ENCODE results near the gene AIMP1.
"Not testable (repeated sequence)": the region's sequence is repeated elsewhere in the genome, so short reads cannot be mapped to it uniquely, and the experiment has no call there.

Gene AIMP1

DNA sequence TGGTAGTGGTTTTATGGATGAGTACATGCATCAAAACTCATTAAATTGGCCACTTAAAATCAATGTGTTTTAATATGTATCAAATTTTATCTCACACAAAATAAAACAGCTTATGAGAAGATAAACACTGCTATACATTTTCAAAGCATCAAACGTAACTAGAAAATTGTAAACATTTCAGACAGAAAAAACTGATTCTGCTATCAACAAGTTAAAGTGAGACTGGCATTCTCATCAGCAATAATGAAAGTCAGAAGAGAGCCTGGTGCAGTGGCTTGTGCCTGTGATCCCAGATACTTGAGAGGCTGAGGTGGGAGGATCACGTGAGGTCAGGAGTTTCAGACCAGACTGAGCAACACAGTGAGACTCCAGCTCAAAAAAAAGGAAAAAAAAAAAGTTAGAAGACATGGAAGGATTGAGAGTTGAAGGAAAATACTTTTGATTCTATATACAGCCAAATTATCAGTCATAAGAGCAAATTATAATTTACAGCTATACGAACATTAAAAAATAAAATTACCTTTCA is 3.3 kb upstream of the AIMP1 start:
- DNase-seq: no peak

- no peak for DNase-seq
These were observed 1.4 kb upstream of the AIMP1 start for GRCh38 chr4:106314960-106315359.

- no peak for DNase-seq
These were observed 828 bp upstream of the AIMP1 start for GRCh38 chr4:106315476-106315967.

DNA sequence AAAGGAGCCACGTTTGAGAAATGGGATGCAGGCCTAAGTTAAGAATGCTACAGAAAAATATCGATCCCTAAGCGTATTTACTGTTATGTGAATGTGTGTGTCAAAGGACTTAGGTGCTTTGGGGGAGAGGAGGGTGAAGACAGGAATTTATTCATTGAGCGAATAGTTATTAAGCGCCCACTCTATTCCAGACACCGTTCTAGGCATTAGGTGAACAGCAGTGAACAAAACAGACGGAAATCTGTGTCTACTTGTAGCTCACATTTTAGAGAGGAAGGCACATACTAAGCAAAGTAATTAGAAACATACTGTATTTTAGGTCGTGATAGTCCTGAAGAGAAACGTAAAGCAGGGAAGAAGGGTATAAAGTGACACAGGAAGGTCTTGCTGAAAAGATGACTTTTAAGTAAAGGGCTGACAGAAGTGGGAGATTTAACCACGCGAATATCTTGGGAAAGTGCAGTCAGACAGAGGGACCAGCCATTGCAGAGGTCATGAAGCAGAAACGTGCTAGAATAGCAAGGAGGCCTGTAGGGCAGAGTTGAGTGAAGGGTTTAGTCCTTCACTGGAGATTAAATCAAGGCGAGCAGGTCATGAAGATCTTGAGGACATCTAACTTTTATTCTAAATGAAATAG is 541 bp downstream of the AIMP1 start:
- no peak for DNase-seq

GRCh38 chr4:106317815-106318214 is 1.5 kb downstream of the AIMP1 start:
- DNase-seq: no peak

DNA sequence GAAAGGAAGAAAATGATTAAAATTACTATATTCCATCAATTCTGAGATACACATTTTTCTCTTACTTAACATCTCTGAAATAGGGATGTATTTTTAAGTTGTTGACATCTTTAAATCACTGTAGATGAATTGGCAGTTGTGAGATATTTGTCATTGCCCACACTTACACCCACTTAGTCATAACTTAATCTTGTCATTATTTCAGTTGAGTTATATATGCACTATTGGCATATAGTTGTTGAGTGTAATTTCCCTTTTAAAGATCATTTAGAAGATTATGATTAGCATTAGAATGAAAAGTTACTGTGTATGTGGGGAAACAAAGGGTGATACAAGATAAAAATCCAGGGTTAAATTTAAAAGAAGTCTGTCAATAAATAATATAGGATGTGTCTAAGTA is 2.2 kb downstream of the AIMP1 start:
- DNase-seq: no peak

GRCh38 chr4:106320235-106320634 is 3.9 kb downstream of the AIMP1 start:
- no peak for DNase-seq

DNA sequence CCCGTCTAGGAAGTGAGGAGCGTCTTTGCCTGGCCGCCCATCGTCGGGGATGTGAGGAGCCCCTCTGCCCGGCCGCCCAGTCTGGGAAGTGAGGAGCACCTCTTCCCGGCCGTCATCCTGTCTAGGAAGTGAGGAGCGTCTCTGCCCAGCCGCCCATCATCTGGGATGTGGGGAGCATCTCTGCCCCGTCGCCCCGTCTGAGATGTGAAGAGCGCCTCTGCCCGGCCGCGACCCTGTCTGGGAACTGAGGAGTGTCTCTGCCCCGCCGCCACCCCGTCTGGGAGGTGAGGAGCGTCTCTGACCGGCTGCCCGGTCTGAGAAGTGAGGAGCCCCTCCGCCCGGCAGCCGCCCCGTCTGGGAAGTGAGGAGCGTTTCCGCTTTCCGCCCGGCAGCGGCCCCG is 4.8 kb downstream of the AIMP1 start:
- DNase-seq: not testable (repeated sequence)

- DNase-seq: not testable (repeated sequence)
These were observed 5.5 kb downstream of the AIMP1 start for GRCh38 chr4:106321814-106322213.

GRCh38 chr4:106323119-106323518 is 6.8 kb downstream of the AIMP1 start:
- DNase-seq: no peak

- no peak for DNase-seq
These were observed 9.4 kb downstream of the AIMP1 start for GRCh38 chr4:106325800-106326199.

GRCh38 chr4:106329041-106329618 is 12.8 kb downstream of the AIMP1 start:
- peak in 1 of 2 experiments; percentile 3 for DNase-seq

- DNase-seq: no peak
These were observed 16.8 kb downstream of the AIMP1 start for GRCh38 chr4:106333186-106333585.

DNA sequence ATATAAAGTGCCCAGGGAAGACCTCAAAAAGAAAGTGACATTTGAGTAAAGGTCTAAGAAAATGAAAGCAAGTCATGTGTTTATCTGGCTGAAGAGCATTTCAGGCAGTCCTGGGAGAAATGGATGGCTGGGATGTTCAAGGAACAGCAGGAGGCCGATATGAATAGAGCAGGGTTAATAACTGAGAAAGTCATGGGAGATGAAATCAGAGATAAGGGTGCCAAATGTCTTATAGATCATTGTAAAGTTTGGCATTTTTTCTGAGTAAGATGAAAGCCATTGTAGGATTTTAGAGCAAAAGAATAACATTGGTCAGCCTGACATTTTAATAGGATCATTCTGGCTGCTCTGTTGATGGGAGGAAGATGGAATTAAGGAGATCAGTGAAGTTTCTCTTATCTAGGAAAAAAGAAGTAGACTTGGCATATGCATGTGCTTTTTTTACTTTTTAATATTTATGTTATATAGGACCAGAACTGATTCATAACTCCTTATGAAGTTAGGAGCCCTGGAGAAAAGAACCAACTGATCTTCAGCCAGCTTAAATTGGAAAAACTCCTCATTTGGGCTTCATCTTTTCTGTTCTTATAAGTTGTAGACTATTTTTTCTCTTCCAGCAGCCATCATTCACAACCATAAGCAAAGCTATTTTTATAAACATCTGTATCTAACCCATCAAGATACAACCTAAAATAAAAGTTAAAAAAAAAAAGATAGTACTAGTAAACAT is 18.6 kb downstream of the AIMP1 start:
- DNase-seq: no peak

GRCh38 chr4:106336618-106337017 is 20.3 kb downstream of the AIMP1 start:
- DNase-seq: no peak

- no peak for DNase-seq
These were observed 21.6 kb downstream of the AIMP1 start for GRCh38 chr4:106337916-106338315.

- no peak for DNase-seq
These were observed 22.3 kb downstream of the AIMP1 start for GRCh38 chr4:106338671-106339070.

- no peak for DNase-seq
These were observed 23.1 kb downstream of the AIMP1 start for GRCh38 chr4:106339431-106339830.

GRCh38 chr4:106340774-106341173 is 24.4 kb downstream of the AIMP1 start:
- DNase-seq: no peak

- no peak for DNase-seq
These were observed 27.7 kb downstream of the AIMP1 start for GRCh38 chr4:106343865-106344646.

DNA sequence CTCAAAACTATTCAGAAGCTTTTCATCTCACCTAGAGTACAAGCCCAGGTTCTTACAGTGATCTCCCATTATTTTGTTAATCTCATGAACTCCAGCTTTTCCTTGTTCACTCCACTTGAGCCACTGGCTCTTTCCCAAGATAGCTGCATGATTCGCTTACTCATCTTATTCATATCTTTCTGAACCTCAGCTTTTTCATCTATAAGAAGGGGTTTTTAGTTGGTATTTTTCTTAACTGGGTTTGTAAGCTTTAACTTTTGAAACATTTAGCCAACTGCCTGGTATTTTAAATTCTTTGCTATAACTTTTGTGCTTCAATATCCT is 28.3 kb downstream of the AIMP1 start:
- no peak for DNase-seq

DNA sequence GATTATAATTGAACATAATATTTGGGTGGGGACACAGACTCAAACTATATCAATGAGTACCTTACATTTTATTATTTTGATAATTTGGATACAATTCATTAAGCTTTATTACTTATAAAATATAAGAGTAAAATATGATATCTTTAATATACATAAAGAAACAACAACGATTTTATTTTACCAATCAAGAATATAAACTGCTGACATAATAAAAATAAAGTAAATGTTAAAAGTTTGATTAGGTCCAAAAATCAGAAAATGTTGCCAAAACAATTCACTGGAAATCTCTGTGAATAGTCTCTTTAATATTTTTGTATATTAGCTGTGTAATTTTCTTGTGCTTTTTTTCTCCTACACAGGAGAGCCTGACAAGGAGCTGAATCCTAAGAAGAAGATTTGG is 30.8 kb downstream of the AIMP1 start:
- no peak for DNase-seq

DNA sequence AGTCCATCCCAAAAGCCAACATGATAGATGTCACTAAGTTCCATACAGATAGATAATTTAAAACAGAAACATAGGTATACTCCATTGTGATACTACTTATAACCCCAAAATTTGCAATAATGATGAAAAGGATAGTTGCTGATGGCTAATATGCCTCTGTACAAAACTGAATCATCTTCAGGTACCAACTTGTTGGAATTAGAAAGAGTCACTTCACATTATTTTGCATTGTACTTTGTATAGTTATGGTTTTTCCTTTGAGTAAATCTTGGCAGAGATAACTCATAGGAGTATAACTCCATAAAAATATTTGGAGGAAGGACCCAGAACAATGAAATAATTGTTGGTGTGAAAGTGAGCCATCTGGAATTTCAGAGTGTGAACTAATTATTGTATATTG is 34.7 kb downstream of the AIMP1 start:
- DNase-seq: no peak

Data from NCI-H446 (cell line).